Astrocyte (in vitro differentiated cells and primary cell): ENCODE data around the gene RNF157.

ENCODE experiments used
- EZH2 ChIP-seq: IDR thresholded peaks from 2 replicates; pipeline ENCODE4 v1.6.1; 2012; ENCODE audit warnings: mild to moderate bottlenecking, low read length, inconsistent platforms; ENCODE audit not compliant: insufficient read depth
- TF ChIP-seq, protein P1 (sequence below): IDR thresholded peaks from 2 replicates; pipeline ENCODE4 v1.5.1; 2011; ENCODE audit warnings: low read depth, mild to moderate bottlenecking, inconsistent platforms, low read length, moderate library complexity; ENCODE audit not compliant: insufficient read depth

GRCh38 chr17:76252040-76252954, 12.0 kb upstream of the RNF157 start:
- TF ChIP-seq, protein P1, sequence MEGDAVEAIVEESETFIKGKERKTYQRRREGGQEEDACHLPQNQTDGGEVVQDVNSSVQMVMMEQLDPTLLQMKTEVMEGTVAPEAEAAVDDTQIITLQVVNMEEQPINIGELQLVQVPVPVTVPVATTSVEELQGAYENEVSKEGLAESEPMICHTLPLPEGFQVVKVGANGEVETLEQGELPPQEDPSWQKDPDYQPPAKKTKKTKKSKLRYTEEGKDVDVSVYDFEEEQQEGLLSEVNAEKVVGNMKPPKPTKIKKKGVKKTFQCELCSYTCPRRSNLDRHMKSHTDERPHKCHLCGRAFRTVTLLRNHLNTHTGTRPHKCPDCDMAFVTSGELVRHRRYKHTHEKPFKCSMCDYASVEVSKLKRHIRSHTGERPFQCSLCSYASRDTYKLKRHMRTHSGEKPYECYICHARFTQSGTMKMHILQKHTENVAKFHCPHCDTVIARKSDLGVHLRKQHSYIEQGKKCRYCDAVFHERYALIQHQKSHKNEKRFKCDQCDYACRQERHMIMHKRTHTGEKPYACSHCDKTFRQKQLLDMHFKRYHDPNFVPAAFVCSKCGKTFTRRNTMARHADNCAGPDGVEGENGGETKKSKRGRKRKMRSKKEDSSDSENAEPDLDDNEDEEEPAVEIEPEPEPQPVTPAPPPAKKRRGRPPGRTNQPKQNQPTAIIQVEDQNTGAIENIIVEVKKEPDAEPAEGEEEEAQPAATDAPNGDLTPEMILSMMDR = no peak
- TF ChIP-seq EZH2 = no peak
